SU-DHL-6 (cell line): ENCODE measurements around the gene ETV6.
A peak's percentile ranks its signal among the peaks of the same experiment; 100 is the strongest.

Source experiments
- H2AFZ ChIP-seq: fragments of 200-600 bp; sonication (generic); 2 replicates; pipeline ENCODE4 v1.6.1; 2014; ENCODE audit warnings: low read depth, mild to moderate bottlenecking, moderate library complexity, mixed read lengths, antibody characterized with exemption, low read length; ENCODE audit not compliant: severe bottlenecking
- H3F3A ChIP-seq: fragments of 200-600 bp; shearing (Covaris generic); 2 replicates; pipeline ENCODE4 v1.6.0; 2016; ENCODE audit warnings: antibody characterized with exemption, mild to moderate bottlenecking; ENCODE audit not compliant: insufficient read depth
- H3K27ac ChIP-seq: fragments of 200-600 bp; sonication (generic); 2 replicates; pipeline ENCODE4 v1.5.1; 2016; ENCODE audit warnings: low read depth, mild to moderate bottlenecking, low read length, moderate library complexity, mixed read lengths
- H3K27me3 ChIP-seq: fragments of 200-600 bp; sonication (generic), shearing (Covaris generic); 2 replicates; pipeline ENCODE4 v1.6.0; 2014; ENCODE audit warnings: mild to moderate bottlenecking, low read length
- H3K36me3 ChIP-seq: fragments of 200-600 bp; sonication (generic); 2 replicates; pipeline ENCODE4 v1.6.1; 2014; ENCODE audit warnings: mild to moderate bottlenecking, low read length, mixed read lengths
- H3K4me2 ChIP-seq: fragments of 300-600, 200-600 bp; shearing (Covaris generic), sonication (generic); 2 replicates; pipeline ENCODE4 v1.6.0; 2014; ENCODE audit warnings: low read length, low read depth, mild to moderate bottlenecking; ENCODE audit not compliant: poor library complexity, severe bottlenecking
- H3K4me3 ChIP-seq: fragments of 200-600 bp; sonication (generic); 2 replicates; pipeline ENCODE4 v1.5.1; 2014; ENCODE audit warnings: antibody characterized with exemption, low read length, mild to moderate bottlenecking, mixed read lengths; ENCODE audit not compliant: insufficient read depth, poor library complexity, severe bottlenecking
- H3K79me2 ChIP-seq: fragments of 200-600 bp; sonication (generic); 2 replicates; pipeline ENCODE4 v1.6.1; 2014; ENCODE audit warnings: mild to moderate bottlenecking, low read length, moderate library complexity; ENCODE audit not compliant: insufficient read depth
- H3K9ac ChIP-seq: fragments of 200-600 bp; sonication (generic); 2 replicates; pipeline ENCODE4 v1.7.0; 2014; ENCODE audit warnings: mild to moderate bottlenecking, low read length
- H3K9me2 ChIP-seq: fragments of 200-600 bp; sonication (generic); replicated peaks from 2 replicates; pipeline ENCODE4 v1.6.1; 2014; ENCODE audit warnings: low read length; ENCODE audit not compliant: insufficient read depth
- H3K9me3 ChIP-seq: fragments of 200-600 bp; sonication (generic); 2 replicates; pipeline ENCODE4 v1.6.1; 2014; ENCODE audit warnings: low read length, mixed read lengths; ENCODE audit not compliant: insufficient read depth
- H4K20me1 ChIP-seq: fragments of 200-600 bp; sonication (generic); 2 replicates; pipeline ENCODE4 v1.6.1; 2014; ENCODE audit warnings: low read depth, mild to moderate bottlenecking, antibody characterized with exemption, low read length, moderate library complexity, mixed read lengths
- EZH2phosphoT487 ChIP-seq: fragments of 200-600 bp; sonication (generic), shearing (Covaris generic); conservative IDR thresholded peaks from 2 replicates; pipeline ENCODE4 v1.6.1; 2018; ENCODE audit warnings: mild to moderate bottlenecking, antibody characterized with exemption, low read length, moderate library complexity, mixed read lengths
- TF ChIP-seq, protein P1 (sequence below): fragments of 200-600 bp; sonication (generic); IDR thresholded peaks from one replicate; pipeline ENCODE4 v1.5.1; 2017; ENCODE audit warnings: antibody characterized with exemption, mild to moderate bottlenecking, low read length, moderate library complexity; ENCODE audit not compliant: insufficient read depth, poor library complexity, severe bottlenecking

Gene ETV6

GRCh38 chr12:11728154-11728755 lies 78.8 kb downstream of the ETV6 start:
- H3K79me2 ChIP-seq: no peaks in the 10 kb centered on the region
- H3K9me3 ChIP-seq: no peaks in the 10 kb centered on the region
- no peaks in the 10 kb centered on the region for H3K27me3 ChIP-seq
- no peaks in the 10 kb centered on the region for H3K9me2 ChIP-seq
- TF ChIP-seq, protein P1, sequence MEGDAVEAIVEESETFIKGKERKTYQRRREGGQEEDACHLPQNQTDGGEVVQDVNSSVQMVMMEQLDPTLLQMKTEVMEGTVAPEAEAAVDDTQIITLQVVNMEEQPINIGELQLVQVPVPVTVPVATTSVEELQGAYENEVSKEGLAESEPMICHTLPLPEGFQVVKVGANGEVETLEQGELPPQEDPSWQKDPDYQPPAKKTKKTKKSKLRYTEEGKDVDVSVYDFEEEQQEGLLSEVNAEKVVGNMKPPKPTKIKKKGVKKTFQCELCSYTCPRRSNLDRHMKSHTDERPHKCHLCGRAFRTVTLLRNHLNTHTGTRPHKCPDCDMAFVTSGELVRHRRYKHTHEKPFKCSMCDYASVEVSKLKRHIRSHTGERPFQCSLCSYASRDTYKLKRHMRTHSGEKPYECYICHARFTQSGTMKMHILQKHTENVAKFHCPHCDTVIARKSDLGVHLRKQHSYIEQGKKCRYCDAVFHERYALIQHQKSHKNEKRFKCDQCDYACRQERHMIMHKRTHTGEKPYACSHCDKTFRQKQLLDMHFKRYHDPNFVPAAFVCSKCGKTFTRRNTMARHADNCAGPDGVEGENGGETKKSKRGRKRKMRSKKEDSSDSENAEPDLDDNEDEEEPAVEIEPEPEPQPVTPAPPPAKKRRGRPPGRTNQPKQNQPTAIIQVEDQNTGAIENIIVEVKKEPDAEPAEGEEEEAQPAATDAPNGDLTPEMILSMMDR: no peak
- no peak for TF ChIP-seq EZH2phosphoT487
- no peak overlapping the region for H3K4me3 ChIP-seq
- H3F3A ChIP-seq: peaks cover 30% of the 10 kb centered on the region
- H4K20me1 ChIP-seq: no peaks in the 10 kb centered on the region
- no peaks in the 10 kb centered on the region for H3K36me3 ChIP-seq
- peak overlapping the region; percentile 66 for H3K4me2 ChIP-seq
- H3K27ac ChIP-seq: peak overlapping the region; percentile 87; the same call in 1 of the 2 replicates
- H3K9ac ChIP-seq: no peak overlapping the region
- no peak overlapping the region for H2AFZ ChIP-seq

GRCh38 chr12:11729008-11729407 lies 79.5 kb downstream of the ETV6 start:
- Histone ChIP-seq H3K4me2 (peak overlapping the region; percentile 66), H3K27ac (peak overlapping the region; percentile 87), H3K9me3 (no peaks in the 10 kb centered on the region), H3K36me3 (no peaks in the 10 kb centered on the region), H3F3A (peaks cover 30% of the 10 kb centered on the region), H4K20me1 (no peaks in the 10 kb centered on the region), H3K9ac (no peak overlapping the region), H3K4me3 (no peak overlapping the region), H3K9me2 (no peaks in the 10 kb centered on the region), H3K79me2 (no peaks in the 10 kb centered on the region), H2AFZ (no peak overlapping the region), H3K27me3 (no peaks in the 10 kb centered on the region)
- TF ChIP-seq EZH2phosphoT487: no peak
- TF ChIP-seq, protein P1: no peak

- Histone ChIP-seq H3K79me2 (no peaks in the 10 kb centered on the region), H3F3A (peaks cover 30% of the 10 kb centered on the region), H2AFZ (no peak overlapping the region), H3K36me3 (no peaks in the 10 kb centered on the region), H3K4me3 (no peak overlapping the region), H3K27ac (peak overlapping the region; percentile 87), H3K9me2 (no peaks in the 10 kb centered on the region), H3K27me3 (no peaks in the 10 kb centered on the region), H3K9ac (no peak overlapping the region), H3K4me2 (peak overlapping the region; percentile 66), H4K20me1 (no peaks in the 10 kb centered on the region), H3K9me3 (no peaks in the 10 kb centered on the region)
- TF ChIP-seq, protein P1: no peak
- TF ChIP-seq EZH2phosphoT487: no peak
Observed at GRCh38 chr12:11729439-11730150, 80.1 kb downstream of the ETV6 start.
